Stomach (tissue), 4 donors: Measurements from ENCODE around the gene TMEM30A.

Experiments used
- POLR2A ChIP-seq, 4 donors: fragments of 450-650 bp; IDR thresholded peaks; one replicate each; pipeline ENCODE4 v1.6.1; 2016; ENCODE audit warnings: antibody characterized with exemption in 4 of 4, control low read depth in 2 of 4, mild to moderate bottlenecking in 1 of 4, moderate library complexity in 1 of 4
- POLR2AphosphoS5 ChIP-seq, 3 donors: sonication (generic); formaldehyde crosslinking; IDR thresholded peaks; one replicate each; pipeline ENCODE4 v1.6.1; 2016; ENCODE audit warnings: antibody characterized with exemption in 3 of 3
- TF ChIP-seq, protein P1 (sequence below), 7 experiments: fragments of 450-650 bp in 4 of 7; fragments of 200-600 bp in 3 of 7; sonication (generic) in 3 of 7; IDR thresholded peaks; one replicate each; pipeline ENCODE4 v1.5.1; 2016 to 2019; ENCODE audit warnings: antibody characterized with exemption in 7 of 7, control low read depth in 2 of 7, mild to moderate bottlenecking in 1 of 7

- TF ChIP-seq POLR2A (IDR thresholded peaks at IDR 0.05), result no peak
- TF ChIP-seq, protein P1, sequence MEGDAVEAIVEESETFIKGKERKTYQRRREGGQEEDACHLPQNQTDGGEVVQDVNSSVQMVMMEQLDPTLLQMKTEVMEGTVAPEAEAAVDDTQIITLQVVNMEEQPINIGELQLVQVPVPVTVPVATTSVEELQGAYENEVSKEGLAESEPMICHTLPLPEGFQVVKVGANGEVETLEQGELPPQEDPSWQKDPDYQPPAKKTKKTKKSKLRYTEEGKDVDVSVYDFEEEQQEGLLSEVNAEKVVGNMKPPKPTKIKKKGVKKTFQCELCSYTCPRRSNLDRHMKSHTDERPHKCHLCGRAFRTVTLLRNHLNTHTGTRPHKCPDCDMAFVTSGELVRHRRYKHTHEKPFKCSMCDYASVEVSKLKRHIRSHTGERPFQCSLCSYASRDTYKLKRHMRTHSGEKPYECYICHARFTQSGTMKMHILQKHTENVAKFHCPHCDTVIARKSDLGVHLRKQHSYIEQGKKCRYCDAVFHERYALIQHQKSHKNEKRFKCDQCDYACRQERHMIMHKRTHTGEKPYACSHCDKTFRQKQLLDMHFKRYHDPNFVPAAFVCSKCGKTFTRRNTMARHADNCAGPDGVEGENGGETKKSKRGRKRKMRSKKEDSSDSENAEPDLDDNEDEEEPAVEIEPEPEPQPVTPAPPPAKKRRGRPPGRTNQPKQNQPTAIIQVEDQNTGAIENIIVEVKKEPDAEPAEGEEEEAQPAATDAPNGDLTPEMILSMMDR (IDR thresholded peaks at IDR 0.05), result no peak
- no peak for TF ChIP-seq POLR2AphosphoS5 (IDR thresholded peaks at IDR 0.05)
Measured at GRCh38 chr6:75267461-75267860, 17.1 kb downstream of the TMEM30A start.
